Stimulated activated CD8-positive, alpha-beta memory T cell treated with anti-CD3 and anti-CD28 coated beads, Interleukin-2, amount 100 ng/mL, for 1 hour (primary cell): ENCODE measurements around the gene HTT.

Experiments used
- DNase-seq, 2 donors: peaks; one replicate each; pipeline ENCODE4 v3.0.0-alpha.2; 2020; ENCODE audit warnings: low read depth in 2 of 2

HTT gene

GRCh38 chr4:3248811-3249661, 174.6 kb downstream of the HTT start, which contains the start of gene MSANTD1:
Gene MSANTD1 (plus strand): TSS chr4:3249159. CDS start chr4:3249223, 64 bp downstream.
- no peak for DNase-seq

- no peak for DNase-seq
Observed at GRCh38 chr4:3249711-3250437, 175.4 kb downstream of the HTT start.

- no peak for DNase-seq
Observed at GRCh38 chr4:3250438-3250955, 176.0 kb downstream of the HTT start.

GRCh38 chr4:3250956-3251690, 176.6 kb downstream of the HTT start:
- DNase-seq = no peak

DNA sequence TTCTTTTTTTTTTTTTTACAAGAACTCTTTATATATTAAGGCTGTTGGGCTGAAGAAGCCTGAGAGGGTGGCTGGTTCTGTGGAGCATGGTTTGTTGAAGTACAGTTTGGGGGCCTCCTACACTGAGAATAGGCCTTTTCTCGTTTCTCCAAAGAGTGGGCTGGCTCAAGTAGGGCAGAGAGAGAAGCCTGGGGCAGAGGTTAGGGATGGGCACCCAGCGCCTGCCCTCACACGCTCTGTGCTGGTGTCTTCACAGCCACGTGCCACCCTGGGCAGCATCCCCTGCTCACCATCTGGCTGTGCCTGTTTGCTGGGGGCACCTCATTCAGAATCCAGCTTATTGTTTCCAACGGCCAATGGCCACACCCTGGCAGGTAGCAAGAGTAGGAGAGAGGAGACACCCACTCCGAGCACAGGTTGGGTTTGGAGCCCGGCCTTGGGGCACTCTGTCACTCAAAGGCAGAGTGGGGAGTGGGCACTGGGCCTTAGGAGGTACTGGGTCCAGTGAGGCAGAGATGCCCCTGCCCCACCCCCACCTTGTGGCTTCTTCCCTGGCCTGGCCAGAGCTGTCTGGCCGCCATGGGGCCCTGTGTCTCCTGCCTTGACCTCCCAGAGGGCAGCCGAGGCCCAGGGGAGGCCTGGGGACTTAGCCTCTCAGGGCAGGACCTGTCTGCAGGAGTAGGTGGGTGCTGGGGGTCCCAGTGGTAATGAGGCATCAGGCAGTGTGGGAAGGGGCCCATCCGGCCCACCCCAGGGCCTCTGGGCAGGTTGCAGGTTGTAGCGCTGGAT, 177.4 kb downstream of the HTT start:
- DNase-seq = no peak

DNA sequence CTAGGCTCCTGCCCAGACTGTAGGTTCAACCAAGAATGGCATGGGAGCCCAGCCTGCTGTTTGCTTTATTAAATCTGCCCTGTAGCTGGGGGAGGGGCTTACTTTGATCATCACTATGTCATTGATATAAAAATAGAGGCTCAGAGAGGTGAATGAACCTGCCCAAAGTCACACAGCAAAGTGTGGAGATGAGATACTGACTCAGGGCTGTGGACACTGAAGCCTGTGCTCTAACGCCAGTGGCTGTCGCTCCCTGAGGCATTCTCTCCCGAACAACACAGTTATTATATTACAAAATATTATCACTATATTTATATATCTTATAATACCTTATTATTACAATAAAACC, 178.0 kb downstream of the HTT start:
- no peak for DNase-seq

DNA sequence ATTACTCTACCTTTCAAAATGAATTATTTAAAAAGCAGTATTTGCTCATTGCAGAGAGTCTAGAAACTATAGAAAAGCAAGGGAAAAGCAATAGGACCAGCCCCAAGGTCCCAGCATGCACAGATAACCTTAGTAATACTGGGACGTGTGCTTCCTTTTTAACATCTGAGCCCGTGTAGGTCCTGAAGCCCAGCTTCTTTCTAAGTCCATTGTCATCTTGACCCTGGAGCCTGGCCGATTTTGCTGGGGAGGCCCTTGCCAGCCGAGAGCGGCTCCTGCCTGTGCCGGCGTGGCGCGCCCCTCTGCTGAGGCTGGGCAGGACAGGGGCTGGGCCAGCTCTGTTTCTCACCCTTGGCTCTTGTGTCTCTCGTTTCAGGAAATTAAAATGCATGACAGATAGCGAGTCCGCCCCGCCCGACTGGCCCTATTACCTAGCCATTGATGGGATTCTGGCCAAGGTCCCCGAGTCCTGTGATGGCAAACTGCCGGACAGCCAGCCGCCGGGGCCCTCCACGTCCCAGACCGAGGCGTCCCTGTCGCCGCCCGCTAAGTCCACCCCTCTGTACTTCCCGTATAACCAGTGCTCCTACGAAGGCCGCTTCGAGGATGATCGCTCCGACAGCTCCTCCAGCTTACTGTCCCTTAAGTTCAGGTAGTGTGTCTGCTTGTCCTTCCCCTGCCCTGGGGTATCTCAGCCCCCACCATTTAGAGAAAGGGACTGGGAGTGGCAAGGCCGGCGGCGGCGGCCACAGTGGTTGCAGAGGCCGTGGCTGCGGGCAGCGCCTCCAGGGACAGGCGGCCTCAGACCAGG, 178.6 kb downstream of the HTT start:
- DNase-seq = no peak

DNA sequence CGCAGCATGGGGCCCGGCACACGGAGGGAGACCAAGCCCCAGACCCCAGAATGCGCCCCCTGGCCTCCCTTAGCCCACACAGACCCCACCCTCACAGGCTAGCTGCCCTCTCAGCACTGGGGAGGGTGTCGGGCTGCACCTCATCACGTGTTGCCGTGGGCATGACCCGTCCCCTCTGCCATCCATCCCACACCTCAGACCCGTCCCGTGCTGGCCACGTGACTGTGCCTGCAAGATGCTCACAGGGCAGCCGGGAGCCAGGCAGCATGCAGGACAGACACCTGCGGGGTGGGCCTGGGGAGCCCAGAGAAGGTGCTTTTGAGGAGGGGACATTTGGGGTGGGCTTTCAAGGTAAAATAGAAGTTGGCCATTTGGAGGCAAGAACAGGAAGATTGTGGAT, 179.3 kb downstream of the HTT start:
- DNase-seq = no peak

DNA sequence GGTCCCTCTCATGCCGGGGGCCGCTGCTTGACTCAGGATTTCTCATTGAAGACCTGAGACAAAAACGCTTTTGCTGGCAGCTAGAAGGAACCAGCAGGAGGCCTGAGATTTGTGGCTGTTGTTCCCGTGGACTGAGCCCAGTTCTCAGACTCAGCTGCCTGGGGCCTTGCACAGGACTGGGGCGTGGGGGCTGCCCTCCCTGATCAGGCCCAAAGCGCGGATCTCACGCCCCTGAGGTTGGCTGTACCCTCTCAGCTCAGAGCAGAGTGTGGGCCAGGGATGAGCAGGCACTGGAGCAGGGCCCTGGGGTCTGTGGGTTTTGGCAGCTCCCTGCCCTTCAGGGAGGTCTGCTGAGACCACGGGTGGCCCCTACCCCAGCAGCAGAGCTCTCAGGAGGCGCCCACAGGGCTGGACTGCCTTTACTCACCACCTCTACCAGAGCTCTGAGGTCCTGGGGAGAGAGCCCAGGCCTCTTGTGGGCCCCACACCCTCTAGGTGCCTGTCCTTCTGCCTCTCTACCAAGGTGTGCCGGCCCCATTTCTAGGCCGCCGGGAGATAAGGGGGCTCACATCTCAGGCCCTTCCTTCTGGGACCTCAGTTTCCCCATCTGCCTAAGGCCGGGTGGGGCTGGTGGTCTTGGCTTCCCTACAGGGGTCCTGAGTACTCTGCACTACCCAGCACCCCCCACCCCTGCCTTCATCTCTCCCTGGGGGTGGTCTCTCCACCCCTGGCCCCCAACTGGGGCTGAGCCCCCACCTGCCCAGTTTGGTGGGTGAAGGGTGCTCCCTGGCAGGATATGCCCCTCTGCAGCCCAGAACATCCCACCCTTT, 180.0 kb downstream of the HTT start:
- no peak for DNase-seq

DNA sequence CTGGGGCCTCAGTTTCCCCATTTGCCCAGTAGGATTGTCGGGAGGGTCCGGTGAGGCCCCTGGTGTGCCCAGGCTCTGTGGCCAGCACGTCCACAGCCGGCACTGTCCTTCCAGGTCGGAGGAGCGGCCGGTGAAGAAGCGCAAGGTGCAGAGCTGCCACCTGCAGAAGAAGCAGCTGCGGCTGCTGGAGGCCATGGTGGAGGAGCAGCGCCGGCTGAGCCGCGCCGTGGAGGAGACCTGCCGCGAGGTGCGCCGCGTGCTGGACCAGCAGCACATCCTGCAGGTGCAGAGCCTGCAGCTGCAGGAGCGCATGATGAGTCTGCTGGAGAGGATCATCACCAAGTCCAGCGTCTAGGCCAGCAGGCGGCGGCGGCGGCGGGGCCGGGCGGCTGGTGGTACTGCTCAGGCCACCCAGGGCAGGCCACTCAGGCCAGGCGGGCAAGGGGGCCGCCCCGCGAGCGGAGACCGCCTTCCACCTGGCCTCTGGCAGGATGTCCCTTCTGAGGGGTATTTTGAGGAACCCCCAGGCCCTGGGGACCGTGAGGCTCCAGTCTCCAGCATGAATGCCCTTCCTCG, 181.2 kb downstream of the HTT start:
- DNase-seq = no peak

DNA sequence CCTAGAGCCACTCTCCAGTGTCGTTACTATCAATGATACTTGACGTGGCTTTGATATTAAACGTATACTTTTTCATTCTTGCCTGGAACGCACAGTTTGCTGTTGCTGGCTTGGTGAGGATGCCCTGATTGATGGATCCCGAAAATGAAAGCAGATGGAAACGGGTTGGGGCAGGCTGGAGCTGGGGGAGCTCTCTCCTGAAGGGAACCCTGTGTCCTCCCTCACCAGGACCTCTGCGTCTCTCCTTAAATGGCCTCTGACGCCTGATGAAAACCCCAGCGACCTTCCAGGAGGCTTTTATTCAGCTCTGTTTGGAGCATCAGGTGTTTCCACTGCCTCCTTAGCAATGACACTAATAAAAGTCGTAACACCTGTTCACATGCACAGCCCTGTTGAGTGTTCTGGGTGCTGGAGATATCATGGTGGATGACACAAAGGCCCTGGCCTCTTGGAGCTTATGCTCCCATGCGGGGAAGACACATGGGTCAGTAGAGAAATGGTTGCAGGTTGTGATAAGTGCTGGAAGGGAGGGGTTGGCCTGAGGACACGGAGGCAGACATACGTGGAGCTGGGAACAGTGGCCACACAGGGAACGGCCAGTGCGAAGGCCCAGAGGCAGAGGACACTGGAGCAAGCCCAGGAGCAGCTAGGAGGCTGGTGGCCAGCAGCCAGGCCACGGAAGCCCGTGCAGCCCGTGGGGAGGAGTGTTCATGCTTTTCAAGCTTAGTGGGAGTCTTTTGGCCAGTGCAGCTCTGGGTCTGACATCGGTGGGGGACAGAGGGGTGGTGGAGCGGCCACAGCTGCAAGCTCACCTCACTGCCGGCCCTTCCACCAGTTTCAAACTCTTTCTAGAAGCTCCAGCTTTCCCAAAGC, 182.0 kb downstream of the HTT start:
- no peak for DNase-seq

DNA sequence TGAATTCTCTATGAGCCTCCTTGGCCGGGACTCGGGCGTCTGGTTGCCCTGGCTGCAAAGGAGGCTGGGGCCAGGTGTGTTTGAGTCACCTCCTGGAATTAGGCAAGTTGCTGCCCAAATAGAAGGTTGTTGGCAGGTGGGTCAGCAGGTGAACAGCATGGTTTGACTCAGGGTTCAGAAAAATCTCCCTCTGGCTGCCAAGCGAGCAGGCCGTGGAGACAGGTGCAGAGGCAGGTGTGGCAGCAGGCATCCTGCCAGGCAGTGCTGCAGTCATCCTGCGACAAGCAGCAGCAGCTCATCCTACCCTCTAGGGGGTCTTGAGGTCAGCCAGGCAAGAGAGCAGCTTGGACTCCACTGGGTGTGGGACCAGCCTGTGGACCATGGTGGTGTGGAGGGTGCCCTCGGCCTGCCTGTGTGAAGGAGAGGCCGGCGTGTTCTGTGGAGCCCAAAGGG, 182.6 kb downstream of the HTT start:
- DNase-seq = no peak

GRCh38 chr4:3257556-3258482, 183.3 kb downstream of the HTT start:
- DNase-seq = no peak

DNA sequence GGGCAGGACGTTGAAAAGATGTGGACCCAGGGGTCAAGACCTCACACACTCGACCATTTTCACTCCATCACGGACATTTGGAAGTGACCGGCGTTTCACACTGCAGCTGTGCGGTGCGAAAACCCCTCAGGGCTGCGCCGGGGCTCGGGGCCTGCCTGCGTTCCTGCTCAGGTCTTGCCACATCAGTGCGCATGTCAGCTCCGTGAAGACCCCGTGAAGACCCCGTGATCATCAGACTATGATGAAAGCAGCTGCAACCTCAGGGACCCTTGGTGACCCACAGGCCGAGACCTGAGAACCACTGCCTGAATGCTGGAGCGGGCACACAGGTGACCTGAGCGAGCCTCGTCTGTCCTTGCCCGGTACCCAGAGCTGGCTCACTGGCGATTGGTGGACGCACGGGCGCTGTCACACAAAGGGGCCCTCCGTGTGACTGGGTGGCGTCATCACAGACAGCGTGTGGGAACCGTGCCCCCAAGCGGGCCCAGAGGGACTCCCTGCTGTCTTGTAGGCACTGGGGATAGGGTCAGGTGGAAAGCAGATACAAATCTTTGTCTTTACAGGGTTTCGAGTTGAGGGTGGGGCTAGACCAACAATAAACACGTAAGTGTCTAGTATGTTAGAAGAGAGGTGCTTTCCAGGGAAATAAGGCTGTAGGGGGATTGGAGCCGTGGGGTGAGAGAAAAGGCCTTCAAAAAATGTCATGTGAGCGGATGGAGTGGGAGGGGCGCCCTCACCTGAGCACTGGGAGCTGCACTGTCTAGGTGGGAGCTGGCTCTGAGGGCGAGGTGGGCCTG, 187.1 kb downstream of the HTT start:
- no peak for DNase-seq

- no peak for DNase-seq
Observed at GRCh38 chr4:3262208-3263052, 187.9 kb downstream of the HTT start.
